GM20000 (cell line): ENCODE data around the gene TIMM22.

Experiments
- DNase-seq: peaks from one replicate; pipeline ENCODE4 v3.0.0; 2012; ENCODE audit warnings: low spot score
- TF ChIP-seq, protein P1 (sequence below): IDR thresholded peaks from 2 replicates; pipeline ENCODE4 v1.5.1; 2012; ENCODE audit warnings: mild to moderate bottlenecking, control low read depth; ENCODE audit errors: extremely low read depth, missing control alignments

The TIMM22 gene

DNA sequence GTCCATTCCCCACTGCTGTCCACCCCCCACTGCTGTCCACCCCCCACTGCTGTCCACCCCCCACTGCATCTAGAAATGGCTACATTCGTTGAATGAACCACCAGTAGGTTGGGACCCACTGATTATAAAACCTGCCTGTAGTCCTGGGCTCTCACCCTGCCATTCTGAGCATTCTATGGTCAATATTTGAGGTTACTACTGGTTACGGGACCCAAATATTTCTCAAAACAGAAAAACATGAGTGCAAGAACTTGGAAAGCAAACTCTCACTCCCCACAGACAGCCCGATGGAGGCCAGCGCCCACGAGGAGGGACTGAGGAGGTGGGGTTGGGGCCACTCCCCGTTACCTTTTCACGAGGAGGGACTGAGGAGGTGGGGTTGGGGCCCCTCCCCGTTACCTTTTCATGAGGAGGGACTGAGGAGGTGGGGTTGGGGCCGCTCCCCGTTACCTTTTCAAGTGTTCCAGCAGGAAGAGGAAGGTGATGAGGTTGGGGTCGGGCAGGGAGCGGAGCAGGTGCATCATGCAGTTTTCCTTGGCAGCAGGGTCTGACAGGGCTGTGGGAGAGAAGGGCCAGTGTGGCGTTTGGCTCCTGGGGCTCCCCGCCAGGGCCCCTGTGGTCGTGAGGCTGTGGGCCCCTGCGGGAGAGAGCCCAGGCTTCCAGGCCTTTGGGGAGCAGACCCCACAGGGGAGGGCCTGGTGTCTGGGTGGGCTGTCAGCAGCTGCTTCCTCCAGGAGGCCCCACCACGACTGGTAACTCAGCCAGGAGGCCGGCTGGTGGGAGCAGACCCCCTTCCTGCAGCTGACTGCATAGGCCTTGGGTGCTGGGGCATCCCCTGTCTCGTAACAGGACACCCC, 12.5 kb downstream of the TIMM22 start:
- DNase-seq = no peak
- TF ChIP-seq, protein P1, sequence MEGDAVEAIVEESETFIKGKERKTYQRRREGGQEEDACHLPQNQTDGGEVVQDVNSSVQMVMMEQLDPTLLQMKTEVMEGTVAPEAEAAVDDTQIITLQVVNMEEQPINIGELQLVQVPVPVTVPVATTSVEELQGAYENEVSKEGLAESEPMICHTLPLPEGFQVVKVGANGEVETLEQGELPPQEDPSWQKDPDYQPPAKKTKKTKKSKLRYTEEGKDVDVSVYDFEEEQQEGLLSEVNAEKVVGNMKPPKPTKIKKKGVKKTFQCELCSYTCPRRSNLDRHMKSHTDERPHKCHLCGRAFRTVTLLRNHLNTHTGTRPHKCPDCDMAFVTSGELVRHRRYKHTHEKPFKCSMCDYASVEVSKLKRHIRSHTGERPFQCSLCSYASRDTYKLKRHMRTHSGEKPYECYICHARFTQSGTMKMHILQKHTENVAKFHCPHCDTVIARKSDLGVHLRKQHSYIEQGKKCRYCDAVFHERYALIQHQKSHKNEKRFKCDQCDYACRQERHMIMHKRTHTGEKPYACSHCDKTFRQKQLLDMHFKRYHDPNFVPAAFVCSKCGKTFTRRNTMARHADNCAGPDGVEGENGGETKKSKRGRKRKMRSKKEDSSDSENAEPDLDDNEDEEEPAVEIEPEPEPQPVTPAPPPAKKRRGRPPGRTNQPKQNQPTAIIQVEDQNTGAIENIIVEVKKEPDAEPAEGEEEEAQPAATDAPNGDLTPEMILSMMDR = no peak

- no peak for DNase-seq
- TF ChIP-seq, protein P1 = no peak
Measured at GRCh38 chr17:1010086-1010450, 13.1 kb downstream of the TIMM22 start.

DNA sequence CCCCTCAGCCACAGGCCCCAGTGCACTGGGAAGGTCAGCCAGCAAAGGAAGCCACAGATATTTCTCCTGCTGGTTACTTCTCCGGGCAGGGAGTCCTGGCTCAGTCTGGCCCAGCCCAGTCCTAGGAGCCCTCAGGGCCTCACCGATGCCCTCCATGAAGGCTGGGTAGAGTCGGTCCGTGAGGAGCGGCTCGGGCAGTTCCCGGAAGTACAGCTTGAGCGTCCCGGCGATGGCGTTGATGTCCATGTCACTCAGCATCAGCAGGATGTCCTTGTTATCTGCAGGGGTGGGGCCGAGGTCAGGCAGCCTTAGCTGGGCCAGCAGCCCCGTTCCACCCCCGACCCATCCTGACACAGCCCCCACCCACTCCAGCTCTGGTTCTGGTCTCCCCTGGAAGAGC, 13.7 kb downstream of the TIMM22 start:
- TF ChIP-seq, protein P1 = no peak
- no peak for DNase-seq

DNA sequence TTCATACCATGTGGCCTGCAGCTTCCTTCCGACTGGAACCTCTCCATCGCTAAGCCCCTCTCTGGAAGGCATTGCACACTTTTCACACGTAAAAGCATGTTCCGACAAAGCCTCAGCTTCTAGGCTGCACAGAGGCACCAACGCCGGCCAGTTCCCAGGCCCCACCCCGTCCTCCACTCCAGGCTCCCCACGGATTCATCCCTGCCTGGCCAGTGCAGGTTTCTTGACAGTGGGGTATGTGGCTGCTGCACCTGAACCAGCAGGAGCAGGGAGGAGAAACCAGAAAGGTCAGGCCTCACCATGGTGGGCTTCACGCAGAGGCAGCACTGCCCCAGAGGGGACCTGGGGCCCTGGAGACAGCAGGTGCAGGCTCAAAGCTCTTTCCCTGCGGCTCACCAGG, 14.2 kb downstream of the TIMM22 start:
- DNase-seq = no peak
- TF ChIP-seq, protein P1 = no peak

DNA sequence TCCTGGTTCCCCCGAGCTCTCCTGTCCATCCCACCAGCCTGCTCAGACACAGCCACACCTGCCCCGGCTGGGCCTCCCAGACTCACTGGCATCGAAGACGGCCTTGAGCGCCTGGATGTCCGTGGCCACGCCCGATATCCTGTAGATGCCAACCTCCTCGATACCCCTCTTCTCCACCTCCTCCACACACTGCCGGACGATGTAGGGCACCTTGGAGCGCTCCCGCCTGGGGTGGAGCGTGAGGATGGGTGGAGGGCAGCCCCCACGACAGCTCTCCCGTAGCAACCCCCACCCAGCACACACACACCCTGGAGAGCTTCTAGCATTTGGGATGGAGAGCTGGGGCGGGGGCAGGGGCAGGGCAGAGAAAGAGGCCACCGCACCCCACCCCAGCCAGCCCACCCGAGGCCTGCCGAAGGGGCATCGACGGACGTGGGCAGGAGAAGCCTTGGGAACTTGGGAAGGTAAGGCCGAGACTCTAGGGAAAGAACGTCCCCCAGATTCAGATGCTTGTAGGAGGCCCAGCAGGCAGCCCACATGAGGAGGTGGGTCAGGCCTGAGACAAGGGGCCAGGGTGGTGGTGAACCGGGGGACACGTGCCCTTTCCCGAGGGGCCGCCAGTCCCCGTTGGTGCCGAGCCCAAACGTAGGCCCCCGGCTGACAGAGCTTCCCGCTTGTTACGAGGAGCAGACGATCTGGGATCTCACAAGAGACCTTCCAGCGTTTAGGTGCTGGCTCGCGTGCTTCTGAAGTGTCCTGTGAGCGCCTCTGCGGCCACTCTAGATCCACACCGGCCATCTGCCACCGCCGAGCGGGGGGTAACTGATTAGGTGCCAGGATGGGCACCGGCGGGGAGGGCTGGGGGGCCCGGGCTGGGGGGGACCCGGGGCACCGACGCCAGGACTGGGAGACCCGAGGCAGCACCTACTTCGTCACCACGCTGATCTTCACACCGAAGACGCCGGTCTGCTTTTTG, 15.1 kb downstream of the TIMM22 start:
- no peak for DNase-seq

GRCh38 chr17:1012823-1013728, 16.1 kb downstream of the TIMM22 start:
- TF ChIP-seq, protein P1 = no peak
- DNase-seq = no peak

More for the DNA sequence above, 15.1 kb downstream of the TIMM22 start:
- TF ChIP-seq, protein P1 = no peak
